SK-N-SH (cell line): Measurements from ENCODE around the gene KIF4A. TPM values are rescaled to one million over a fixed set of nuclear protein-coding genes. Genes with fewer than 3 reads are reported as not detected.

Source experiments
- CTCF ChIA-PET: fragments of 300-600, 350-600 bp; formaldehyde crosslinking; extraction: SDS; loops from one replicate; lab custom pipeline; 2021; lab: Yijun Ruan, JAX
- POLR2A ChIA-PET: fragments of 350-600 bp; sonication (Branson Sonifier 250); formaldehyde crosslinking; extraction: SDS; loops from one replicate; lab custom pipeline; 2020; ENCODE audit warnings: antibody characterized with exemption, inconsistent platforms; lab: Yijun Ruan, JAX
- DNase-seq: peaks from one replicate; pipeline ENCODE4 v3.0.0; 2012
- H2AFZ ChIP-seq: fragments of 200-600 bp; sonication (generic); 2 replicates; pipeline ENCODE4 v1.8.1; 2016; ENCODE audit warnings: antibody characterized with exemption, mild to moderate bottlenecking, low read depth
- H3F3A ChIP-seq: fragments of 200-600 bp; sonication (generic); replicated peaks from 2 replicates; pipeline ENCODE3; 2016; ENCODE audit warnings: antibody characterized with exemption, mild to moderate bottlenecking; ENCODE audit not compliant: insufficient read depth
- H3K27ac ChIP-seq, 2 experiments: fragments of 200-500 bp in 1 of 2; fragments of 200-600 bp in 1 of 2; sonication (Bioruptor generic) in 1 of 2; sonication (generic), shearing (Covaris generic) in 1 of 2; 2 replicates each; pipeline versions ENCODE4 v1.5.1 to v1.6.1; 2014 to 2016; ENCODE audit warnings: low read depth in 2 of 2, inconsistent platforms in 1 of 2, low read length in 1 of 2, mild to moderate bottlenecking in 1 of 2, mixed read lengths in 1 of 2
- H3K27me3 ChIP-seq: fragments of 200-600 bp; sonication (generic), shearing (Covaris generic); 2 replicates; pipeline ENCODE4 v1.6.1; 2016; ENCODE audit warnings: mixed run types; ENCODE audit not compliant: insufficient read depth
- H3K36me3 ChIP-seq, 2 experiments: fragments of 200-500 bp in 1 of 2; fragments of 200-600 bp in 1 of 2; sonication (Bioruptor generic) in 1 of 2; sonication (generic) in 1 of 2; replicated peaks in 1 of 2; 2 replicates each; pipeline versions ENCODE3 to v1.5.1; 2014 to 2016; ENCODE audit warnings: low read length in 1 of 2, mild to moderate bottlenecking in 1 of 2; ENCODE audit not compliant: insufficient read depth in 2 of 2, control insufficient read depth in 1 of 2
- H3K4me1 ChIP-seq, 2 experiments: fragments of 200-500 bp in 1 of 2; fragments of 200-600 bp in 1 of 2; sonication (Bioruptor generic) in 1 of 2; sonication (generic), shearing (Covaris generic) in 1 of 2; 2 replicates each; pipeline versions ENCODE4 v1.5.1 to v1.6.1; 2014 to 2016; ENCODE audit warnings: low read depth in 1 of 2, low read length in 1 of 2, mixed run types in 1 of 2; ENCODE audit not compliant: insufficient read depth in 2 of 2, control insufficient read depth in 1 of 2
- H3K4me2 ChIP-seq: fragments of 200-600 bp; sonication (generic), shearing (Covaris generic); 2 replicates; pipeline ENCODE4 v1.6.1; 2017; ENCODE audit warnings: mixed run types
- H3K4me3 ChIP-seq, 2 experiments: fragments of 200-500 bp in 1 of 2; fragments of 200-600 bp in 1 of 2; sonication (Bioruptor generic) in 1 of 2; sonication (generic), shearing (Covaris generic) in 1 of 2; 2 replicates each; pipeline versions ENCODE4 v1.5.1 to v1.8.1; 2014 to 2016; ENCODE audit warnings: low read depth in 2 of 2, inconsistent platforms in 1 of 2, low read length in 1 of 2, mild to moderate bottlenecking in 1 of 2, mixed read lengths in 1 of 2, moderate library complexity in 1 of 2
- H3K79me2 ChIP-seq: fragments of 200-600 bp; sonication (generic); 2 replicates; pipeline ENCODE4 v1.8.1; 2017; ENCODE audit warnings: mild to moderate bottlenecking; ENCODE audit not compliant: insufficient read depth
- H3K9ac ChIP-seq: fragments of 200-600 bp; sonication (generic); 2 replicates; pipeline ENCODE4 v1.6.1; 2017; ENCODE audit warnings: mixed run types
- H3K9me2 ChIP-seq: fragments of 200-600 bp; sonication (generic); 2 replicates; pipeline ENCODE4 v1.6.1; 2017; ENCODE audit warnings: mixed run types
- H3K9me3 ChIP-seq: fragments of 200-600 bp; sonication (generic); 2 replicates; pipeline ENCODE4 v1.6.1; 2017; ENCODE audit warnings: mixed run types, mild to moderate bottlenecking, moderate library complexity
- H4K20me1 ChIP-seq: fragments of 200-600 bp; sonication (generic); 2 replicates; pipeline ENCODE4 v1.6.1; 2017; ENCODE audit warnings: mild to moderate bottlenecking, mixed run types; ENCODE audit not compliant: insufficient read depth
- CHD2 ChIP-seq: fragments of 150-350 bp; IDR thresholded peaks from 2 replicates; pipeline ENCODE4 v1.6.1; 2018; ENCODE audit warnings: low read length; ENCODE audit not compliant: partially characterized antibody
- EZH2phosphoT487 ChIP-seq: fragments of 200-600 bp; sonication (generic); IDR thresholded peaks from 2 replicates; pipeline ENCODE4 v1.6.1; 2017; ENCODE audit warnings: low read depth, mixed run types, mild to moderate bottlenecking, antibody characterized with exemption, moderate library complexity, borderline replicate concordance
- GATA2 ChIP-seq: sonication (generic); formaldehyde crosslinking; IDR thresholded peaks from 2 replicates; pipeline ENCODE4 v1.5.0; 2020; ENCODE audit warnings: mild to moderate bottlenecking, missing genetic modification reagents
- MXI1 ChIP-seq: IDR thresholded peaks from 2 replicates; pipeline ENCODE4 v1.6.1; 2012; ENCODE audit warnings: mild to moderate bottlenecking, low read depth, low read length, improper control_type of control experiment
- POLR2AphosphoS5 ChIP-seq: IDR thresholded peaks from 2 replicates; pipeline ENCODE4 v1.6.1; 2012; ENCODE audit warnings: low read depth, low read length
- RXRA ChIP-seq: IDR thresholded peaks from 2 replicates; pipeline ENCODE4 v1.4.0; 2012; ENCODE audit warnings: low read depth, mild to moderate bottlenecking, borderline replicate concordance
- SIN3A ChIP-seq: IDR thresholded peaks from 2 replicates; pipeline ENCODE4 v1.6.1; 2012; ENCODE audit warnings: low read depth, mild to moderate bottlenecking, low read length, moderate library complexity, borderline replicate concordance
- TAF1 ChIP-seq: IDR thresholded peaks from 2 replicates; pipeline ENCODE4 v1.6.1; 2012; ENCODE audit warnings: low read depth, mild to moderate bottlenecking, low read length, moderate library complexity, borderline replicate concordance
- YY1 ChIP-seq: IDR thresholded peaks from 2 replicates; pipeline ENCODE4 v1.4.0; 2012; ENCODE audit warnings: low read depth, mild to moderate bottlenecking
- WGBS: methylation state at CpG from one replicate; pipeline ENCODE4 v1.1.6; 2017; ENCODE audit warnings: low lambda C conversion rate; 5-methylcytosine and 5-hydroxymethylcytosine counted together
- polyA plus RNA-seq, 3 experiments: library from polyadenylated mRNA; depleted of rRNA; stranded (reverse); fragments of >200 nt; gene quantifications; 2 replicates each; pipeline ENCODE4 v1.2.3, GENCODE V29; 2012
- TF ChIP-seq, protein P1 (sequence below): IDR thresholded peaks from 2 replicates; pipeline ENCODE4 v1.4.0; 2012; ENCODE audit warnings: low read depth
- TF ChIP-seq, protein P2 (sequence below): IDR thresholded peaks from 2 replicates; pipeline ENCODE4 v1.4.0; 2012; ENCODE audit warnings: low read depth, borderline replicate concordance
- TF ChIP-seq, protein P3 (sequence below): IDR thresholded peaks from 2 replicates; pipeline ENCODE4 v1.4.0; 2012; ENCODE audit warnings: low read depth, borderline replicate concordance
- TF ChIP-seq, protein P4 (sequence below): fragments of 200-600 bp; sonication (generic); IDR thresholded peaks from 2 replicates; pipeline ENCODE4 v1.6.1; 2017; ENCODE audit warnings: antibody characterized with exemption, mild to moderate bottlenecking, moderate library complexity
- TF ChIP-seq, protein P5 (sequence below): IDR thresholded peaks from 2 replicates; pipeline ENCODE4 v1.6.1; 2012; ENCODE audit warnings: mild to moderate bottlenecking, low read depth, low read length, moderate library complexity
- TF ChIP-seq, protein P6 (sequence below): fragments of 150-350 bp; IDR thresholded peaks from 2 replicates; pipeline ENCODE4 v1.6.1; 2016; ENCODE audit warnings: mild to moderate bottlenecking, low read depth, low read length

The KIF4A gene
- polyA plus RNA-seq, 1 of the 3 experiments (the other 2 are of a cell fraction), result 11.5 TPM

DNA sequence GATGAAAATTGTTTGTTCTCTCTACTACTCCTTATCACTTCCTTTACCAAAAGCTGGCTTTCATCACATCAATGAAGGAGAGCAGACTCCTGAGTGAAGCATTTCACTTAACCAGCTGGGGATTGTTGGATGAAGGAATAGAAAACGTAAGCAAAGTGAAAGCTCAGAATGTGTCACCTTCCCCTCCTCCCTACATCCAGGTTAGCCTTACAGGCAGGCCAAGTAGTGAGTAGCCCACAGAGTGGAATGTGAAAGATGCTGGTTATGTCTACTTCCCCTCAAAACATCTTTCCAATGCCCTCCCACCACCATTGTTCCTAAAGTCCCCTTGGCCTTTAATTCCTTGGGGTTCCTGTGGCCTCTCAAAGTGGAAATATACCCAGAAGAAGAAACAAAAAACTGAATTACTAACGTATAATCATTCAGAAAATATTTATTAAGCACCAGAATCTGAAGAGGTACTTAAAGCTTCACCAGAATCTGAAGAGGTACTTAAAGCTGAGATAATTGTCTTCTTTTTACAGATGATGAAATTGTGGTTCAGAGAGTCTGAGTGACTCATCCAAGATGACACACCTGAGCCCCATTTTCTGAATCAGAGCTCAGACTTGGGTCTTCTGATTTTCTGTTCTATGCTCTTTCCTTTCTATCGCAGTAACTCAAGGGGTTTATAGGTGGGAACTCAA is 36.4 kb upstream of the KIF4A start:
- Histone ChIP-seq H3K4me1 (no peaks in the 10 kb centered on the region), H3K4me3 (no peak overlapping the region), H3K9me2 (no peaks in the 10 kb centered on the region), H4K20me1 (no peaks in the 10 kb centered on the region), H3K27ac (no peak overlapping the region), H3F3A (no peaks in the 10 kb centered on the region), H2AFZ (no peak overlapping the region), H3K79me2 (no peaks in the 10 kb centered on the region), H3K27me3 (no peaks in the 10 kb centered on the region), H3K36me3 (no peaks in the 10 kb centered on the region), H3K4me2 (no peak overlapping the region), H3K9ac (no peak overlapping the region), H3K9me3 (no peaks in the 10 kb centered on the region)
- no peak for DNase-seq
- CTCF ChIA-PET, result no interaction called here
- 25% methylated on average over 3 of the region's 3 CpGs for WGBS
- TF ChIP-seq, protein P1, sequence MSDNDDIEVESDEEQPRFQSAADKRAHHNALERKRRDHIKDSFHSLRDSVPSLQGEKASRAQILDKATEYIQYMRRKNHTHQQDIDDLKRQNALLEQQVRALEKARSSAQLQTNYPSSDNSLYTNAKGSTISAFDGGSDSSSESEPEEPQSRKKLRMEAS, result no peak
- POLR2A ChIA-PET, result no interaction called here

DNA sequence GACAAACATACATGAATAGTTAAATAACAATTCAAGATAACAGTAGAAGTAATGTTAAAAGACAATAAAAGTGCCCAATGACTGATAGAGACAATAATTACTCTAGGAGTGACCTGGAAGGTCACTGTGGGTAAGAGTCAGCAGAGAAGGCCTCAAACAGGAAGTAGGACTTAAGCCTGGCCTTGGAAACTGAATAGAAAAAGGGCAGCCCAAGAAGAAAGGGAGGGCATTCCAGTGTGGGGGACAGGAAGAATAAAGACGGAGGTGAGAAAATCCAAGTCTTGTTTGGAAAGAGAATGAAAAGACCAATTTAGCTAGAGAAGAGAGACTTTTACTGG is 35.9 kb upstream of the KIF4A start:
- POLR2A ChIA-PET, result no interaction called here
- no peak overlapping the region for H3K9ac ChIP-seq
- no peaks in the 10 kb centered on the region for H3K36me3 ChIP-seq
- no peaks in the 10 kb centered on the region for H3F3A ChIP-seq
- no peak overlapping the region for H2AFZ ChIP-seq
- no peak overlapping the region for H3K27ac ChIP-seq
- no peaks in the 10 kb centered on the region for H3K9me2 ChIP-seq
- no peak overlapping the region for H3K4me3 ChIP-seq
- no peaks in the 10 kb centered on the region for H3K79me2 ChIP-seq
- H3K4me2 ChIP-seq, result no peak overlapping the region
- H4K20me1 ChIP-seq, result no peaks in the 10 kb centered on the region
- no peak for DNase-seq
- H3K9me3 ChIP-seq, result no peaks in the 10 kb centered on the region
- H3K4me1 ChIP-seq, result no peaks in the 10 kb centered on the region
- CTCF ChIA-PET, result no interaction called here
- WGBS, result 52% methylated on average over 1 of the region's 1 CpG
- no peaks in the 10 kb centered on the region; the same call in 1 of the 2 replicates for H3K27me3 ChIP-seq
- TF ChIP-seq, protein P2, sequence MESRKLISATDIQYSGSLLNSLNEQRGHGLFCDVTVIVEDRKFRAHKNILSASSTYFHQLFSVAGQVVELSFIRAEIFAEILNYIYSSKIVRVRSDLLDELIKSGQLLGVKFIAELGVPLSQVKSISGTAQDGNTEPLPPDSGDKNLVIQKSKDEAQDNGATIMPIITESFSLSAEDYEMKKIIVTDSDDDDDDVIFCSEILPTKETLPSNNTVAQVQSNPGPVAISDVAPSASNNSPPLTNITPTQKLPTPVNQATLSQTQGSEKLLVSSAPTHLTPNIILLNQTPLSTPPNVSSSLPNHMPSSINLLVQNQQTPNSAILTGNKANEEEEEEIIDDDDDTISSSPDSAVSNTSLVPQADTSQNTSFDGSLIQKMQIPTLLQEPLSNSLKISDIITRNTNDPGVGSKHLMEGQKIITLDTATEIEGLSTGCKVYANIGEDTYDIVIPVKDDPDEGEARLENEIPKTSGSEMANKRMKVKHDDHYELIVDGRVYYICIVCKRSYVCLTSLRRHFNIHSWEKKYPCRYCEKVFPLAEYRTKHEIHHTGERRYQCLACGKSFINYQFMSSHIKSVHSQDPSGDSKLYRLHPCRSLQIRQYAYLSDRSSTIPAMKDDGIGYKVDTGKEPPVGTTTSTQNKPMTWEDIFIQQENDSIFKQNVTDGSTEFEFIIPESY, result no peak
- TF ChIP-seq, protein P1, result no peak
- TF ChIP-seq EZH2phosphoT487 (no peak), POLR2AphosphoS5 (no peak), MXI1 (no peak), YY1 (no peak), GATA2 (no peak), TAF1 (no peak), SIN3A (no peak), RXRA (no peak), CHD2 (no peak)
- TF ChIP-seq, protein P3, sequence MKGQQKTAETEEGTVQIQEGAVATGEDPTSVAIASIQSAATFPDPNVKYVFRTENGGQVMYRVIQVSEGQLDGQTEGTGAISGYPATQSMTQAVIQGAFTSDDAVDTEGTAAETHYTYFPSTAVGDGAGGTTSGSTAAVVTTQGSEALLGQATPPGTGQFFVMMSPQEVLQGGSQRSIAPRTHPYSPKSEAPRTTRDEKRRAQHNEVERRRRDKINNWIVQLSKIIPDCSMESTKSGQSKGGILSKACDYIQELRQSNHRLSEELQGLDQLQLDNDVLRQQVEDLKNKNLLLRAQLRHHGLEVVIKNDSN, result no peak
- TF ChIP-seq, protein P4, sequence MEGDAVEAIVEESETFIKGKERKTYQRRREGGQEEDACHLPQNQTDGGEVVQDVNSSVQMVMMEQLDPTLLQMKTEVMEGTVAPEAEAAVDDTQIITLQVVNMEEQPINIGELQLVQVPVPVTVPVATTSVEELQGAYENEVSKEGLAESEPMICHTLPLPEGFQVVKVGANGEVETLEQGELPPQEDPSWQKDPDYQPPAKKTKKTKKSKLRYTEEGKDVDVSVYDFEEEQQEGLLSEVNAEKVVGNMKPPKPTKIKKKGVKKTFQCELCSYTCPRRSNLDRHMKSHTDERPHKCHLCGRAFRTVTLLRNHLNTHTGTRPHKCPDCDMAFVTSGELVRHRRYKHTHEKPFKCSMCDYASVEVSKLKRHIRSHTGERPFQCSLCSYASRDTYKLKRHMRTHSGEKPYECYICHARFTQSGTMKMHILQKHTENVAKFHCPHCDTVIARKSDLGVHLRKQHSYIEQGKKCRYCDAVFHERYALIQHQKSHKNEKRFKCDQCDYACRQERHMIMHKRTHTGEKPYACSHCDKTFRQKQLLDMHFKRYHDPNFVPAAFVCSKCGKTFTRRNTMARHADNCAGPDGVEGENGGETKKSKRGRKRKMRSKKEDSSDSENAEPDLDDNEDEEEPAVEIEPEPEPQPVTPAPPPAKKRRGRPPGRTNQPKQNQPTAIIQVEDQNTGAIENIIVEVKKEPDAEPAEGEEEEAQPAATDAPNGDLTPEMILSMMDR, result no peak
- TF ChIP-seq, protein P5, sequence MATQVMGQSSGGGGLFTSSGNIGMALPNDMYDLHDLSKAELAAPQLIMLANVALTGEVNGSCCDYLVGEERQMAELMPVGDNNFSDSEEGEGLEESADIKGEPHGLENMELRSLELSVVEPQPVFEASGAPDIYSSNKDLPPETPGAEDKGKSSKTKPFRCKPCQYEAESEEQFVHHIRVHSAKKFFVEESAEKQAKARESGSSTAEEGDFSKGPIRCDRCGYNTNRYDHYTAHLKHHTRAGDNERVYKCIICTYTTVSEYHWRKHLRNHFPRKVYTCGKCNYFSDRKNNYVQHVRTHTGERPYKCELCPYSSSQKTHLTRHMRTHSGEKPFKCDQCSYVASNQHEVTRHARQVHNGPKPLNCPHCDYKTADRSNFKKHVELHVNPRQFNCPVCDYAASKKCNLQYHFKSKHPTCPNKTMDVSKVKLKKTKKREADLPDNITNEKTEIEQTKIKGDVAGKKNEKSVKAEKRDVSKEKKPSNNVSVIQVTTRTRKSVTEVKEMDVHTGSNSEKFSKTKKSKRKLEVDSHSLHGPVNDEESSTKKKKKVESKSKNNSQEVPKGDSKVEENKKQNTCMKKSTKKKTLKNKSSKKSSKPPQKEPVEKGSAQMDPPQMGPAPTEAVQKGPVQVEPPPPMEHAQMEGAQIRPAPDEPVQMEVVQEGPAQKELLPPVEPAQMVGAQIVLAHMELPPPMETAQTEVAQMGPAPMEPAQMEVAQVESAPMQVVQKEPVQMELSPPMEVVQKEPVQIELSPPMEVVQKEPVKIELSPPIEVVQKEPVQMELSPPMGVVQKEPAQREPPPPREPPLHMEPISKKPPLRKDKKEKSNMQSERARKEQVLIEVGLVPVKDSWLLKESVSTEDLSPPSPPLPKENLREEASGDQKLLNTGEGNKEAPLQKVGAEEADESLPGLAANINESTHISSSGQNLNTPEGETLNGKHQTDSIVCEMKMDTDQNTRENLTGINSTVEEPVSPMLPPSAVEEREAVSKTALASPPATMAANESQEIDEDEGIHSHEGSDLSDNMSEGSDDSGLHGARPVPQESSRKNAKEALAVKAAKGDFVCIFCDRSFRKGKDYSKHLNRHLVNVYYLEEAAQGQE, result no peak
- TF ChIP-seq, protein P6, sequence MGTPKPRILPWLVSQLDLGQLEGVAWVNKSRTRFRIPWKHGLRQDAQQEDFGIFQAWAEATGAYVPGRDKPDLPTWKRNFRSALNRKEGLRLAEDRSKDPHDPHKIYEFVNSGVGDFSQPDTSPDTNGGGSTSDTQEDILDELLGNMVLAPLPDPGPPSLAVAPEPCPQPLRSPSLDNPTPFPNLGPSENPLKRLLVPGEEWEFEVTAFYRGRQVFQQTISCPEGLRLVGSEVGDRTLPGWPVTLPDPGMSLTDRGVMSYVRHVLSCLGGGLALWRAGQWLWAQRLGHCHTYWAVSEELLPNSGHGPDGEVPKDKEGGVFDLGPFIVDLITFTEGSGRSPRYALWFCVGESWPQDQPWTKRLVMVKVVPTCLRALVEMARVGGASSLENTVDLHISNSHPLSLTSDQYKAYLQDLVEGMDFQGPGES, result no peak
